WTC11 (cell line): ENCODE measurements around the gene SIN3A. TPM values are rescaled to one million over a fixed set of nuclear protein-coding genes. Genes with fewer than 3 reads are reported as not detected.

Source experiments
- ATAC-seq: fragments of 200-7000 bp; cut with Tn5 transposase; 2 replicates; pipeline ENCODE4 v1.10.0; 2021; ENCODE audit warnings: mild to moderate bottlenecking, moderate library complexity
- CTCF ChIA-PET: fragments of 300-600 bp; sonication (Branson Sonifier 250); formaldehyde crosslinking; loops from one replicate; lab custom pipeline; 2021; ENCODE audit warnings: antibody characterized with exemption; lab: Charles Lee
- POLR2A ChIA-PET: fragments of 350-600 bp; sonication (Branson Sonifier 250); formaldehyde crosslinking; loops from one replicate; lab custom pipeline; 2021; ENCODE audit warnings: antibody characterized with exemption; lab: Charles Lee
- DNase-seq: peaks from one replicate; pipeline ENCODE4 v3.0.0; 2021; ENCODE audit warnings: low spot score
- H3K27ac Mint-ChIP-seq: 2 replicates; pipeline ENCODE4 v1.8.0; 2021; ENCODE audit warnings: mixed read lengths
- H3K27me3 Mint-ChIP-seq: 2 replicates; pipeline ENCODE4 v1.8.0; 2021; ENCODE audit warnings: low read depth, mild to moderate bottlenecking, moderate library complexity, mixed read lengths
- H3K36me3 Mint-ChIP-seq: 2 replicates; pipeline ENCODE4 v1.8.0; 2021; ENCODE audit warnings: mixed read lengths
- H3K4me1 Mint-ChIP-seq: 2 replicates; pipeline ENCODE4 v1.8.0; 2022; ENCODE audit warnings: mixed read lengths
- H3K4me3 Mint-ChIP-seq: 2 replicates; pipeline ENCODE4 v1.8.0; 2021; ENCODE audit warnings: mild to moderate bottlenecking, moderate library complexity, mixed read lengths
- H3K9me3 Mint-ChIP-seq: 2 replicates; pipeline ENCODE4 v1.8.0; 2021; ENCODE audit warnings: mixed read lengths
- AR ChIP-seq: fragments of 250-450 bp; sonication (Bioruptor Pico); IDR thresholded peaks from 2 replicates; pipeline ENCODE4 v1.9.0; 2021; ENCODE audit warnings: mild to moderate bottlenecking
- ERG ChIP-seq: fragments of 250-450 bp; sonication (Bioruptor Pico); IDR thresholded peaks from 2 replicates; pipeline ENCODE4 v1.8.0; 2021; ENCODE audit warnings: mild to moderate bottlenecking
- FOXP1 ChIP-seq: sonication (generic); formaldehyde crosslinking; IDR thresholded peaks from 2 replicates; pipeline ENCODE4 v1.8.0; 2022; ENCODE audit warnings: missing genetic modification reagents, mild to moderate bottlenecking, moderate library complexity, borderline replicate concordance
- GTF2I ChIP-seq: fragments of 250-450 bp; sonication (Bioruptor Pico); conservative IDR thresholded peaks from 2 replicates; pipeline ENCODE4 v1.4.0; 2021; ENCODE audit warnings: mild to moderate bottlenecking
- MXD4 ChIP-seq: fragments of 250-450 bp; sonication (Bioruptor Pico); IDR thresholded peaks from 2 replicates; pipeline ENCODE4 v1.8.0; 2021; ENCODE audit warnings: mild to moderate bottlenecking, moderate library complexity, borderline replicate concordance
- NFATC4 ChIP-seq: fragments of 250-450 bp; sonication (Bioruptor Pico); IDR thresholded peaks from 2 replicates; pipeline ENCODE4 v1.9.0; 2021; ENCODE audit warnings: mild to moderate bottlenecking
- NFE2L1 ChIP-seq: sonication (generic); formaldehyde crosslinking; IDR thresholded peaks from 2 replicates; pipeline ENCODE4 v1.8.1; 2023; ENCODE audit warnings: missing genetic modification reagents
- NFYB ChIP-seq: sonication (generic); formaldehyde crosslinking; conservative IDR thresholded peaks from 2 replicates; pipeline ENCODE4 v1.8.0; 2022; ENCODE audit warnings: low read depth, missing genetic modification reagents
- NR1H2 ChIP-seq: sonication (generic); formaldehyde crosslinking; IDR thresholded peaks from 2 replicates; pipeline ENCODE4 v1.9.0; 2021; ENCODE audit warnings: mild to moderate bottlenecking, moderate library complexity, missing genetic modification reagents
- PRRX2 ChIP-seq: fragments of 250-450 bp; sonication (Bioruptor Pico); IDR thresholded peaks from 2 replicates; pipeline ENCODE4 v1.8.0; 2021; ENCODE audit warnings: mild to moderate bottlenecking
- SMAD4 ChIP-seq: sonication (generic); formaldehyde crosslinking; IDR thresholded peaks from 2 replicates; pipeline ENCODE4 v1.8.0; 2022; ENCODE audit warnings: mild to moderate bottlenecking, missing genetic modification reagents
- TCF7 ChIP-seq: sonication (generic); formaldehyde crosslinking; IDR thresholded peaks from 2 replicates; pipeline ENCODE4 v1.8.0; 2022; ENCODE audit warnings: mild to moderate bottlenecking, low read depth, missing genetic modification reagents, moderate library complexity
- TEAD1 ChIP-seq: sonication (generic); formaldehyde crosslinking; IDR thresholded peaks from 2 replicates; pipeline ENCODE4 v1.8.0; 2022; ENCODE audit warnings: mild to moderate bottlenecking, missing genetic modification reagents
- ZNF121 ChIP-seq: sonication (generic); formaldehyde crosslinking; IDR thresholded peaks from 2 replicates; pipeline ENCODE4 v1.8.0; 2023; ENCODE audit warnings: missing genetic modification reagents
- total RNA-seq: library from RNA; stranded (reverse); gene quantifications from 3 replicates; pipeline ENCODE4 v1.2.3, GENCODE V29; 2021
- TF ChIP-seq, protein P1 (sequence below): sonication (generic); formaldehyde crosslinking; IDR thresholded peaks from 2 replicates; pipeline ENCODE4 v1.8.1; 2023; ENCODE audit warnings: mild to moderate bottlenecking, moderate library complexity, missing genetic modification reagents

Gene SIN3A
- total RNA-seq, 1 experiment from 2014 or later = 113 TPM

- POLR2A ChIA-PET = interaction anchor here (0.6 kb wide), 1 partner anchor 21 kb away, joined by 3 read pairs; no protein-coding TSS in a partner anchor
- TF ChIP-seq NFE2L1 (CRISPR knock-in tag) = no peak
- CTCF ChIA-PET = interaction anchor here (0.6 kb wide), 1 partner anchor 207 kb away, joined by 3 read pairs; the partner anchor contains the start of gene PTPN9
- peaks cover 18% of the 10 kb centered on the region for H3K4me1 Mint-ChIP-seq
- peak overlapping the region; percentile 18; the same call in 1 of the 2 replicates for H3K27ac Mint-ChIP-seq
- no peak overlapping the region for H3K4me3 Mint-ChIP-seq
- no peaks in the 10 kb centered on the region for H3K27me3 Mint-ChIP-seq
- H3K9me3 Mint-ChIP-seq = no peaks in the 10 kb centered on the region
- ATAC-seq (no peak), DNase-seq (no peak)
- H3K36me3 Mint-ChIP-seq = peaks cover 54% of the 10 kb centered on the region
Measured at GRCh38 chr15:75371901-75372688, 79.4 kb downstream of the SIN3A start.

- Mint-ChIP-seq H3K27me3 (no peaks in the 10 kb centered on the region), H3K9me3 (no peaks in the 10 kb centered on the region), H3K27ac (peak overlapping the region; percentile 29), H3K36me3 (peaks cover 53% of the 10 kb centered on the region), H3K4me3 (no peak overlapping the region), H3K4me1 (peaks cover 18% of the 10 kb centered on the region)
- TF ChIP-seq PRRX2 (CRISPR knock-in tag) = no peak
- TF ChIP-seq NFYB (CRISPR knock-in tag) = no peak
- TF ChIP-seq SMAD4 (CRISPR knock-in tag) = no peak
- TF ChIP-seq FOXP1 (CRISPR knock-in tag) = no peak
- no peak for TF ChIP-seq TEAD1
- TF ChIP-seq NFE2L1 (CRISPR knock-in tag) = no peak
- no peak for TF ChIP-seq NFATC4 (CRISPR knock-in tag)
- TF ChIP-seq ERG (CRISPR knock-in tag) = no peak
- no peak for TF ChIP-seq NR1H2 (CRISPR knock-in tag)
- no peak for TF ChIP-seq MXD4 (CRISPR knock-in tag)
- TF ChIP-seq AR (CRISPR knock-in tag) = no peak
- TF ChIP-seq TCF7 (CRISPR knock-in tag) = no peak
- DNase-seq = no peak
- ChIA-PET CTCF (interaction anchor here (0.8 kb wide), 1 partner anchor 315 kb away, joined by 3 read pairs; no protein-coding TSS in a partner anchor), POLR2A (no interaction called here)
- ATAC-seq = no peak
Measured at GRCh38 chr15:75371486-75371885, 80.0 kb downstream of the SIN3A start.

DNA sequence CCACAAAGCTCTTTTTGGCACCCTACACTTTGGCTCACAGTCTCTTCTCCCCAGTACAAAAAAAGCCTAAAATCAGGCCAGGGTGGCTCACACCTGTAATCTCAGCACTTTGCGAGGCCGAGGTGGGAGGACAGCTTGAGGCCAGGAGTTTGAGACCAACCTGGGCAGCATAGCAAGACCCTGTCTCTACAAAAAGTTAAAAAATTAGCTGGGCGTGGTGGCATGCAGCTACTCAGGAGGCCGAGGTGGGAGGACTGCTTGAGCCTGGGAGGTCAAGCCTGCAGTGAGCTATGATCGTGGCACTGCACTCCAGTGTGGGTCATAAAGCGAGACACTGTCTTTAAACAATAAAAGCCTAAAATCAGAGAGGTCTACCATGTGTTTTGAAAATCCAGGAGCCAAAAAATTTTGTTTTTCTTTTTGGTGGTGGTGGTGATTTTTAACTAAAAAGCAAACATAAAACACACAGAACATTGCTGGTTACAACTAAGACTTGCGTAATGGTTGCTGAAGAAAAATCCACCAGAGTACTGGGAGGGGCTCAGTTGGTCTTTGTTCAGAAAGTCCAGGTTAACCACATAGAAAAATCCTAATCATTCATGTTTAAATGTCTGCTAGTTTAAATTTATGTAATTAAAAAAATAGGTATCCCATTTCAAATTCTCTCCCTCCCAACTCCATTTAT, 81.5 kb downstream of the SIN3A start:
- peaks cover 48% of the 10 kb centered on the region for H3K36me3 Mint-ChIP-seq
- ATAC-seq (no peak), DNase-seq (no peak)
- ChIA-PET CTCF (interaction anchor here (0.5 to 1.1 kb wide), 4 partner anchors 146 to 560 kb away, joined by 3 to 7 read pairs (median 4); no protein-coding TSS in a partner anchor), POLR2A (interaction anchor here (0.7 to 3.1 kb wide), 3 partner anchors 81 to 160 kb away, joined by 7 to 33 read pairs (median 32); partner anchors contain the start of gene SIN3A)
- peaks cover 18% of the 10 kb centered on the region for H3K4me1 Mint-ChIP-seq
- H3K9me3 Mint-ChIP-seq = no peaks in the 10 kb centered on the region
- TF ChIP-seq ZNF121 (CRISPR knock-in tag) (peak; percentile 93), GTF2I (CRISPR knock-in tag) (peak; percentile 77; the same call in 1 of the 2 replicates)
- TF ChIP-seq, protein P1, sequence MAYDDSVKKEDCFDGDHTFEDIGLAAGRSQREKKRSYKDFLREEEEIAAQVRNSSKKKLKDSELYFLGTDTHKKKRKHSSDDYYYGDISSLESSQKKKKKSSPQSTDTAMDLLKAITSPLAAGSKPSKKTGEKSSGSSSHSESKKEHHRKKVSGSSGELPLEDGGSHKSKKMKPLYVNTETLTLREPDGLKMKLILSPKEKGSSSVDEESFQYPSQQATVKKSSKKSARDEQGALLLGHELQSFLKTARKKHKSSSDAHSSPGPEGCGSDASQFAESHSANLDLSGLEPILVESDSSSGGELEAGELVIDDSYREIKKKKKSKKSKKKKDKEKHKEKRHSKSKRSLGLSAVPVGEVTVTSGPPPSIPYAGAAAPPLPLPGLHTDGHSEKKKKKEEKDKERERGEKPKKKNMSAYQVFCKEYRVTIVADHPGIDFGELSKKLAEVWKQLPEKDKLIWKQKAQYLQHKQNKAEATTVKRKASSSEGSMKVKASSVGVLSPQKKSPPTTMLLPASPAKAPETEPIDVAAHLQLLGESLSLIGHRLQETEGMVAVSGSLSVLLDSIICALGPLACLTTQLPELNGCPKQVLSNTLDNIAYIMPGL = no peak
- peak overlapping the region; percentile 90 for H3K4me3 Mint-ChIP-seq
- H3K27me3 Mint-ChIP-seq = no peaks in the 10 kb centered on the region
- H3K27ac Mint-ChIP-seq = peak overlapping the region; percentile 96
